ENCODE data around the gene LRP4.

GRCh38 chr11:46865340-46865739 lies 53.0 kb downstream of the LRP4 start:
- TF ChIP-seq EZH2 (IDR thresholded peaks at IDR 0.05; ENCODE audit: borderline replicate concordance, low read length) (no peak), CTCF (IDR thresholded peaks at IDR 0.05; ENCODE audit: low read length) (no peak)

Measured in OCI-LY1 (cell line).